IMR-90 (cell line): ENCODE data around the gene CARMIL1. TPM values are rescaled to one million over a fixed set of nuclear protein-coding genes. Genes with fewer than 3 reads are reported as not detected.

ENCODE experiments used
- ATAC-seq: fragments of 200-7000 bp; cut with Tn5 transposase; 2 replicates; pipeline ENCODE4 v1.9.1; 2020; ENCODE audit warnings: low read depth, mild to moderate bottlenecking, moderate library complexity
- BruUV-seq: library from RNA; stranded (reverse); fragments of 400-500 nt; replicated peaks from 2 replicates; lab custom pipeline; 2021; lab: Mats Ljungman, UMichigan
- CTCF ChIA-PET: fragments of 300-600 bp; formaldehyde crosslinking; extraction: SDS; loops from one replicate; lab custom pipeline; 2021; ENCODE audit warnings: antibody characterized with exemption; lab: Yijun Ruan, JAX
- POLR2A ChIA-PET: fragments of 300-600 bp; sonication (Branson Sonifier 250); formaldehyde crosslinking; loops from one replicate; lab custom pipeline; 2022; ENCODE audit warnings: antibody characterized with exemption; ENCODE audit not compliant: unreplicated experiment; lab: Charles Lee
- DNase-seq: peaks from one replicate; pipeline ENCODE4 v3.0.0; 2013
- H2AFZ ChIP-seq: replicated peaks from 2 replicates; pipeline ENCODE3; 2013; ENCODE audit warnings: low read length, mild to moderate bottlenecking; ENCODE audit not compliant: poor library complexity
- H2AK5ac ChIP-seq: 2 replicates; pipeline ENCODE4 v1.6.1; 2013; ENCODE audit warnings: low read depth, low read length, inconsistent platforms
- H2AK9ac ChIP-seq: replicated peaks from 2 replicates; pipeline ENCODE3; 2013; ENCODE audit warnings: mild to moderate bottlenecking, low read depth, low read length, moderate library complexity; ENCODE audit not compliant: poor library complexity
- H2BK120ac ChIP-seq: 2 replicates; pipeline ENCODE4 v1.6.1; 2013; ENCODE audit warnings: low read depth, low read length, inconsistent platforms
- H2BK15ac ChIP-seq: 3 replicates; pipeline ENCODE4 v1.6.1; 2013; ENCODE audit warnings: low read depth, low read length, inconsistent platforms
- H2BK20ac ChIP-seq: 2 replicates; pipeline ENCODE4 v1.6.1; 2013; ENCODE audit warnings: low read depth, mild to moderate bottlenecking, inconsistent platforms, low read length, moderate library complexity
- H2BK5ac ChIP-seq: 2 replicates; pipeline ENCODE4 v1.6.1; 2013; ENCODE audit warnings: mild to moderate bottlenecking, low read depth, low read length, inconsistent platforms; ENCODE audit not compliant: poor library complexity, severe bottlenecking
- H3K14ac ChIP-seq: replicated peaks from 2 replicates; pipeline ENCODE4 v1.6.1; 2013; ENCODE audit warnings: low read depth, low read length, inconsistent platforms
- H3K18ac ChIP-seq: 2 replicates; pipeline ENCODE4 v1.6.1; 2013; ENCODE audit warnings: low read depth, low read length, control low read depth
- H3K23ac ChIP-seq: 2 replicates; pipeline ENCODE4 v1.6.1; 2013; ENCODE audit warnings: low read depth, low read length, inconsistent platforms
- H3K27ac ChIP-seq: 2 replicates; pipeline ENCODE4 v1.5.1; 2013; ENCODE audit warnings: mild to moderate bottlenecking, control low read depth, low read length; ENCODE audit not compliant: insufficient read depth
- H3K27me3 ChIP-seq: 2 replicates; pipeline ENCODE4 v1.6.1; 2013; ENCODE audit warnings: low read length; ENCODE audit not compliant: control insufficient read depth, insufficient read depth
- H3K36me3 ChIP-seq: 2 replicates; pipeline ENCODE4 v1.6.1; 2013; ENCODE audit warnings: low read length, mixed read lengths; ENCODE audit not compliant: control insufficient read depth, insufficient read depth
- H3K4ac ChIP-seq: 2 replicates; pipeline ENCODE4 v1.6.1; 2013; ENCODE audit warnings: low read depth, low read length, inconsistent platforms
- H3K4me1 ChIP-seq: 2 replicates; pipeline ENCODE4 v1.6.1; 2013; ENCODE audit warnings: low read length, mixed read lengths; ENCODE audit not compliant: control insufficient read depth, insufficient read depth
- H3K4me2 ChIP-seq: 2 replicates; pipeline ENCODE4 v1.6.1; 2013; ENCODE audit warnings: low read depth, mild to moderate bottlenecking, control low read depth, low read length, moderate library complexity
- H3K4me3 ChIP-seq: 2 replicates; pipeline ENCODE4 v1.5.1; 2013; ENCODE audit warnings: low read depth, mild to moderate bottlenecking, control low read depth, low read length, moderate library complexity; ENCODE audit not compliant: insufficient read depth
- H3K56ac ChIP-seq: 2 replicates; pipeline ENCODE4 v1.6.1; 2013; ENCODE audit warnings: low read length, inconsistent platforms; ENCODE audit not compliant: insufficient read depth; ENCODE audit errors: extremely low read depth
- H3K79me1 ChIP-seq, 2 experiments: 2 replicates each; pipeline ENCODE4 v1.6.1; 2013; ENCODE audit warnings: low read length in 2 of 2, inconsistent platforms in 1 of 2, low read depth in 1 of 2
- H3K9ac ChIP-seq: 2 replicates; pipeline ENCODE4 v1.6.1; 2013; ENCODE audit warnings: low read depth, low read length, control low read depth
- H3K9me1 ChIP-seq: 2 replicates; pipeline ENCODE4 v1.6.1; 2013; ENCODE audit warnings: low read length, inconsistent platforms; ENCODE audit not compliant: insufficient read depth
- H3K9me3 ChIP-seq: 2 replicates; pipeline ENCODE4 v1.6.1; 2013; ENCODE audit warnings: low read length; ENCODE audit not compliant: control insufficient read depth, insufficient read depth
- H4K20me1 ChIP-seq: 2 replicates; pipeline ENCODE4 v1.6.1; 2013; ENCODE audit warnings: low read length, inconsistent platforms; ENCODE audit not compliant: insufficient read depth
- H4K5ac ChIP-seq: 2 replicates; pipeline ENCODE4 v1.6.1; 2013; ENCODE audit warnings: mild to moderate bottlenecking, low read depth, low read length, control low read depth
- H4K8ac ChIP-seq, 2 experiments: 2 replicates each; pipeline ENCODE4 v1.6.1; 2013; ENCODE audit warnings: low read depth in 2 of 2, low read length in 2 of 2, control low read depth in 1 of 2, inconsistent platforms in 1 of 2
- H4K91ac ChIP-seq: 2 replicates; pipeline ENCODE4 v1.6.1; 2013; ENCODE audit warnings: low read depth, low read length, inconsistent platforms; ENCODE audit not compliant: insufficient read depth
- BHLHE40 ChIP-seq: fragments of 150-350 bp; IDR thresholded peaks from 2 replicates; pipeline ENCODE4 v1.6.1; 2016; ENCODE audit warnings: mild to moderate bottlenecking, low read depth, low read length
- CEBPB ChIP-seq: IDR thresholded peaks from 2 replicates; pipeline ENCODE4 v1.6.1; 2012; ENCODE audit warnings: low read depth, low read length, improper control_type of control experiment
- CHD1 ChIP-seq: IDR thresholded peaks from 2 replicates; pipeline ENCODE4 v1.6.1; 2012; ENCODE audit warnings: low read depth, low read length, improper control_type of control experiment
- CTCF ChIP-seq: conservative IDR thresholded peaks from 2 replicates; pipeline ENCODE4 v1.5.1; 2012; ENCODE audit warnings: mild to moderate bottlenecking, low read depth, low read length, improper control_type of control experiment
- FOS ChIP-seq: fragments of 150-350 bp; IDR thresholded peaks from 2 replicates; pipeline ENCODE4 v1.6.1; 2016; ENCODE audit warnings: low read depth, low read length
- MAFK ChIP-seq: IDR thresholded peaks from 2 replicates; pipeline ENCODE4 v1.6.1; 2012; ENCODE audit warnings: low read depth, low read length, improper control_type of control experiment
- MAZ ChIP-seq: IDR thresholded peaks from 2 replicates; pipeline ENCODE4 v1.6.1; 2012; ENCODE audit warnings: low read depth, mild to moderate bottlenecking, low read length, improper control_type of control experiment, moderate library complexity, borderline replicate concordance
- MXI1 ChIP-seq: IDR thresholded peaks from 2 replicates; pipeline ENCODE4 v1.6.1; 2012; ENCODE audit warnings: low read depth, mild to moderate bottlenecking, low read length, moderate library complexity, borderline replicate concordance
- NFE2L2 ChIP-seq: fragments of 150-350 bp; IDR thresholded peaks from 2 replicates; pipeline ENCODE4 v1.6.1; 2016; ENCODE audit warnings: low read depth, mild to moderate bottlenecking, low read length
- RAD21 ChIP-seq: IDR thresholded peaks from 2 replicates; pipeline ENCODE4 v1.6.1; 2012; ENCODE audit warnings: low read length, improper control_type of control experiment
- RCOR1 ChIP-seq: IDR thresholded peaks from 2 replicates; pipeline ENCODE4 v1.6.1; 2012; ENCODE audit warnings: mild to moderate bottlenecking, low read length, improper control_type of control experiment; ENCODE audit not compliant: insufficient replicate concordance
- RFX5 ChIP-seq: IDR thresholded peaks from 2 replicates; pipeline ENCODE4 v1.8.0; 2012; ENCODE audit warnings: low read depth, mild to moderate bottlenecking, low read length, moderate library complexity
- SMC3 ChIP-seq: fragments of 150-350 bp; IDR thresholded peaks from 2 replicates; pipeline ENCODE4 v1.6.1; 2016; ENCODE audit warnings: low read depth, mild to moderate bottlenecking, antibody characterized with exemption, low read length, moderate library complexity
- WGBS, 2 experiments: methylation state at CpG; one replicate each; pipeline versions ENCODE4 v1.1.5 to v1.1.7; 2013; ENCODE audit warnings: missing lambda C conversion rate in 2 of 2; ENCODE audit not compliant: insufficient read length in 1 of 2; ENCODE audit errors: extremely low coverage in 2 of 2; 5-methylcytosine and 5-hydroxymethylcytosine counted together
- dilution Hi-C: fragments of 300-500 bp; cut with HindIII; formaldehyde crosslinking; loops from one replicate; pipeline ENCODE4 v1.14.3; 2018; ENCODE audit warnings: low sequenced_read_pairs; ENCODE audit not compliant: unreplicated experiment
- in situ Hi-C: fragments of 300-500 bp; cut with MboI; formaldehyde crosslinking; loops from 3 replicates; pipeline ENCODE4 v1.14.3; 2019; ENCODE audit warnings: low sequenced_read_pairs, inconsistent platforms, mixed read lengths
- intact Hi-C: fragments of 100-400 bp; cut with micrococcal nuclease; formaldehyde crosslinking; loops from 2 replicates; pipeline ENCODE4 v1.10.0; 2022
- polyA plus RNA-seq, 3 experiments: library from polyadenylated mRNA; depleted of rRNA; stranded (reverse); fragments of >200 nt; gene quantifications; 2 replicates each; pipeline ENCODE4 v1.2.3, GENCODE V29; 2012; ENCODE audit warnings: low replicate concordance in 1 of 3
- total RNA-seq: library from RNA; depleted of rRNA; stranded (reverse); fragments of >200 nt; gene quantifications from 2 replicates; pipeline ENCODE4 v1.2.3, GENCODE V29; 2012

Gene CARMIL1
- total and polyA plus RNA-seq, 2 of the 4 experiments (the other 2 are of a cell fraction) = 1.3 to 2.9 TPM

DNA sequence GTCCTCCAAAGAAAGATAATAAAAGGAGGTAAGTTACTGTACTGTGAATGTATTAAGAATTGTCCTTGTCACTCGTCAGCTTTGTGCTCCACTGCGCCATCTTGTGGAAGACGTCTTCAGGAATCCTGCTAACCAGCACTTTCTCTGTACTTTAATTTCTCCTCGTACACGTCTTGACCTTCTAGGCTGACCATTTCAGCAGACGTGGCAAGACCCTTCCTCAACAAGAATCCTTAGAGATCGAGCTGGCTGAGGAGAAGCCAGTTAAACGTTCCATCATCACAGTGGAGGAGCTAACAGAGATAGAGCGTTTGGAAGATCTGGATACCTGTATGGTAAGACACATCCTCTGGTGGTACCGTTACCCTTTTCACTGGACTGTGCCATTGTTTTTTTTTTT, 277.3 kb downstream of the CARMIL1 start:
- H4K8ac ChIP-seq = no peak overlapping the region
- no peak overlapping the region for H3K4me3 ChIP-seq
- ChIA-PET POLR2A (no interaction called here), CTCF (interaction anchor here (0.6 to 2.7 kb wide), 13 partner anchors 9 to 1040 kb away, joined by 3 to 21 read pairs (median 4); partner anchors contain the start of gene CARMIL1)
- H3K27me3 ChIP-seq = no peaks in the 10 kb centered on the region
- H3K79me1 ChIP-seq = no peaks in the 10 kb centered on the region
- no peak overlapping the region for H2BK15ac ChIP-seq
- no peak overlapping the region for H2BK120ac ChIP-seq
- H3K9me1 ChIP-seq = no peaks in the 10 kb centered on the region
- H2AFZ ChIP-seq = peak overlapping the region; percentile 87
- H2BK20ac ChIP-seq = no peak overlapping the region
- TF ChIP-seq NFE2L2 (no peak), SMC3 (peak; percentile 82), RAD21 (peak; percentile 66), FOS (no peak), MAZ (no peak), CHD1 (no peak), BHLHE40 (no peak), MAFK (no peak), MXI1 (no peak), CTCF (peak; percentile 77), CEBPB (no peak), RCOR1 (no peak), RFX5 (no peak)
- no peaks in the 10 kb centered on the region for H3K4me1 ChIP-seq
- H4K91ac ChIP-seq = no peak overlapping the region
- no peak overlapping the region for H2AK5ac ChIP-seq
- H2BK5ac ChIP-seq = no peak overlapping the region
- no peak overlapping the region for H3K14ac ChIP-seq
- H3K56ac ChIP-seq = no peak overlapping the region
- H3K18ac ChIP-seq = no peak overlapping the region
- no peaks in the 10 kb centered on the region for H3K36me3 ChIP-seq
- no peak overlapping the region for H3K4ac ChIP-seq
- no peak overlapping the region for H4K5ac ChIP-seq
- peak; percentile 77 for ATAC-seq
- no peak overlapping the region for H3K27ac ChIP-seq
- no peak overlapping the region for H3K4me2 ChIP-seq
- no peak overlapping the region for H3K9ac ChIP-seq
- H3K23ac ChIP-seq = no peak overlapping the region
- H4K20me1 ChIP-seq = no peaks in the 10 kb centered on the region
- intact Hi-C loops (loop anchor here (1.0 to 10.0 kb wide), 5 partner anchors 66 to 422 kb away; partner anchors contain the start of gene CARMIL1), dilution Hi-C loops (no loop called here), in situ Hi-C loops (loop anchor here (10.0 kb wide), 1 partner anchor 332 kb away; no protein-coding TSS in a partner anchor)
- no CpG with 5 or more reads among the region's 10 CpGs for WGBS, 2 experiments
- no TSS peak for BruUV-seq
- no peak overlapping the region for H2AK9ac ChIP-seq
- no peaks in the 10 kb centered on the region for H3K9me3 ChIP-seq
- peak; percentile 74 for DNase-seq
